HCT116 (cell line): Measurements from ENCODE around the gene FBXL14. TPM values are rescaled to one million over a fixed set of nuclear protein-coding genes. Genes with fewer than 3 reads are reported as not detected.

Experiments
- ATAC-seq: fragments of 200-7000 bp; cut with Tn5 transposase; 2 replicates; pipeline ENCODE4 v1.9.1; 2020; ENCODE audit warnings: mild to moderate bottlenecking, moderate library complexity
- BruUV-seq: library from RNA; stranded (reverse); fragments of 400-500 nt; replicated peaks from 2 replicates; lab custom pipeline; 2021; lab: Mats Ljungman, UMichigan
- CTCF ChIA-PET: fragments of 300-600 bp; sonication (Branson Sonifier 250); formaldehyde crosslinking; loops from one replicate; lab custom pipeline; 2021; ENCODE audit warnings: antibody characterized with exemption; lab: Charles Lee
- POLR2A ChIA-PET: fragments of 300-600, 350-600 bp; sonication (Branson Sonifier 250); formaldehyde crosslinking; loops from one replicate; lab custom pipeline; 2021; ENCODE audit warnings: antibody characterized with exemption; lab: Charles Lee
- RAD21 ChIA-PET, 2 experiments: fragments of 300-600 bp; sonication (Branson Sonifier 250); formaldehyde crosslinking; loops; one replicate each; lab custom pipeline; 2023; ENCODE audit warnings: low total read pairs in 2 of 2; ENCODE audit not compliant: uncharacterized antibody in 2 of 2, unreplicated experiment in 2 of 2, low non-redundant PET in 1 of 2; lab: Charles Lee
- DNase-seq: peaks from one replicate; pipeline ENCODE4 v3.0.0-alpha.2; 2010; ENCODE audit warnings: low read depth, low spot score
- H2AFZ ChIP-seq: fragments of 200-600 bp; shearing (Covaris generic), sonication (generic); 2 replicates; pipeline ENCODE4 v1.6.1; 2017; ENCODE audit warnings: low read depth, mixed run types, mixed read lengths, antibody characterized with exemption, low read length; ENCODE audit not compliant: poor library complexity, severe bottlenecking
- H3K27ac ChIP-seq: 2 replicates; pipeline ENCODE4 v1.5.1; 2012; ENCODE audit warnings: low read depth, low read length
- H3K27me3 ChIP-seq: fragments of 200-600 bp; sonication (generic); 2 replicates; pipeline ENCODE4 v1.6.1; 2016; ENCODE audit warnings: mixed run types, low read length, mixed read lengths; ENCODE audit not compliant: insufficient read depth
- H3K36me3 ChIP-seq, 2 experiments: fragments of 200-500 bp in 1 of 2; fragments of 200-600 bp in 1 of 2; sonication (Bioruptor generic) in 1 of 2; sonication (generic) in 1 of 2; 2 replicates each; pipeline versions ENCODE4 v1.5.1 to v1.6.1; 2014 to 2016; ENCODE audit warnings: low read length in 2 of 2, inconsistent platforms in 1 of 2, mixed read lengths in 1 of 2, mixed run types in 1 of 2; ENCODE audit not compliant: insufficient read depth in 2 of 2, control insufficient read depth in 1 of 2
- H3K4me1 ChIP-seq, 2 experiments: fragments of 200-600 bp in 1 of 2; sonication (generic) in 1 of 2; 2 replicates each; pipeline versions ENCODE4 v1.5.1 to v1.6.1; 2012 to 2017; ENCODE audit warnings: low read length in 2 of 2, inconsistent platforms in 1 of 2, mild to moderate bottlenecking in 1 of 2, mixed read lengths in 1 of 2, mixed run types in 1 of 2, moderate library complexity in 1 of 2; ENCODE audit not compliant: insufficient read depth in 2 of 2, control insufficient read depth in 1 of 2
- H3K4me2 ChIP-seq: fragments of 200-600 bp; sonication (generic); 2 replicates; pipeline ENCODE4 v1.6.1; 2017; ENCODE audit warnings: mixed run types, low read length, mixed read lengths
- H3K4me3 ChIP-seq, 2 experiments: fragments of 200-600 bp in 1 of 2; sonication (generic) in 1 of 2; replicated peaks in 1 of 2; 2 replicates each; pipeline ENCODE4 v1.5.1; 2011 to 2016; ENCODE audit warnings: low read length in 2 of 2, control low read depth in 1 of 2, low read depth in 1 of 2, mild to moderate bottlenecking in 1 of 2, mixed read lengths in 1 of 2, mixed run types in 1 of 2
- H3K79me2 ChIP-seq: fragments of 200-600 bp; sonication (generic); 2 replicates; pipeline ENCODE4 v1.6.1; 2017; ENCODE audit warnings: mild to moderate bottlenecking, mixed run types, low read length, moderate library complexity, mixed read lengths; ENCODE audit not compliant: insufficient read depth
- H3K9ac ChIP-seq: fragments of 200-600 bp; sonication (generic); 2 replicates; pipeline ENCODE4 v1.6.1; 2016; ENCODE audit warnings: low read length, mixed read lengths
- H3K9me2 ChIP-seq: fragments of 200-600 bp; sonication (generic), shearing (Covaris generic); 2 replicates; pipeline ENCODE4 v1.6.1; 2017; ENCODE audit warnings: mixed run types, mild to moderate bottlenecking, moderate library complexity; ENCODE audit not compliant: insufficient read depth
- H3K9me3 ChIP-seq, 2 experiments: fragments of 200-500 bp in 1 of 2; fragments of 200-600 bp in 1 of 2; sonication (Bioruptor generic) in 1 of 2; sonication (generic) in 1 of 2; 2 replicates each; pipeline ENCODE4 v1.6.1; 2014 to 2017; ENCODE audit warnings: low read length in 2 of 2, mixed read lengths in 2 of 2, inconsistent platforms in 1 of 2, low read depth in 1 of 2, mild to moderate bottlenecking in 1 of 2, mixed run types in 1 of 2, moderate library complexity in 1 of 2; ENCODE audit not compliant: control insufficient read depth in 1 of 2, insufficient read depth in 1 of 2
- H4K20me1 ChIP-seq: fragments of 200-600 bp; sonication (generic), shearing (Covaris generic); 2 replicates; pipeline ENCODE4 v1.6.1; 2017; ENCODE audit warnings: mixed run types, mild to moderate bottlenecking, moderate library complexity; ENCODE audit not compliant: insufficient read depth
- ATF3 ChIP-seq: IDR thresholded peaks from 2 replicates; pipeline ENCODE4 v1.6.1; 2012
- CBX3 ChIP-seq: IDR thresholded peaks from 2 replicates; pipeline ENCODE4 v1.6.1; 2012; ENCODE audit warnings: low read depth
- CEBPB ChIP-seq: IDR thresholded peaks from 2 replicates; pipeline ENCODE4 v1.6.1; 2012; ENCODE audit warnings: low read depth
- CTCF ChIP-seq, 3 experiments: fragments of 200-600 bp in 1 of 3; sonication (generic) in 1 of 3; IDR thresholded peaks in 2 of 3; conservative IDR thresholded peaks in 1 of 3; 2 replicates each; pipeline ENCODE4 v1.5.1; 2012 to 2017; ENCODE audit warnings: low read depth in 2 of 3, low read length in 2 of 3, antibody characterized with exemption in 1 of 3, borderline replicate concordance in 1 of 3, control low read depth in 1 of 3, mild to moderate bottlenecking in 1 of 3, mixed read lengths in 1 of 3, mixed run types in 1 of 3, moderate library complexity in 1 of 3; ENCODE audit not compliant: insufficient read depth in 1 of 3
- EZH2 ChIP-seq: fragments of 200-600 bp; sonication (generic); IDR thresholded peaks from 2 replicates; pipeline ENCODE4 v1.6.1; 2017; ENCODE audit warnings: antibody characterized with exemption, mixed run types
- EZH2phosphoT487 ChIP-seq: fragments of 200-600 bp; IDR thresholded peaks from 2 replicates; pipeline ENCODE4 v1.6.1; 2018; ENCODE audit warnings: antibody characterized with exemption, borderline replicate concordance
- FOSL1 ChIP-seq: IDR thresholded peaks from 2 replicates; pipeline ENCODE4 v1.6.1; 2012; ENCODE audit warnings: low read depth
- JUND ChIP-seq: IDR thresholded peaks from 2 replicates; pipeline ENCODE4 v1.6.1; 2012
- MAX ChIP-seq: IDR thresholded peaks from 2 replicates; pipeline ENCODE4 v1.6.1; 2012
- POLR2AphosphoS5 ChIP-seq: IDR thresholded peaks from 2 replicates; pipeline ENCODE4 v1.6.1; 2011; ENCODE audit warnings: mild to moderate bottlenecking, low read depth, low read length, moderate library complexity
- RAD21 ChIP-seq: IDR thresholded peaks from 2 replicates; pipeline ENCODE4 v1.6.1; 2012; ENCODE audit warnings: low read depth, mild to moderate bottlenecking
- SIN3A ChIP-seq: IDR thresholded peaks from 2 replicates; pipeline ENCODE4 v1.6.1; 2012; ENCODE audit warnings: low read depth
- SP1 ChIP-seq: IDR thresholded peaks from 2 replicates; pipeline ENCODE4 v1.6.1; 2012; ENCODE audit warnings: low read depth
- TCF7L2 ChIP-seq: IDR thresholded peaks from 2 replicates; pipeline ENCODE4 v1.7.0; 2011; ENCODE audit warnings: borderline replicate concordance, inconsistent platforms; ENCODE audit not compliant: insufficient read depth, insufficient read length; ENCODE audit errors: extremely low read depth
- YY1 ChIP-seq: IDR thresholded peaks from 2 replicates; pipeline ENCODE4 v1.6.1; 2011; ENCODE audit warnings: low read length, low read depth, moderate library complexity, mild to moderate bottlenecking; ENCODE audit not compliant: insufficient replicate concordance; ENCODE audit errors: extremely low read depth
- ZBTB33 ChIP-seq: IDR thresholded peaks from 2 replicates; pipeline ENCODE4 v1.6.1; 2011; ENCODE audit warnings: mild to moderate bottlenecking, low read length, moderate library complexity; ENCODE audit not compliant: insufficient replicate concordance; ENCODE audit errors: extremely low read depth
- ZFX ChIP-seq: fragments of 450-650 bp; IDR thresholded peaks from 2 replicates; pipeline ENCODE4 v1.6.1; 2017
- ZNF274 ChIP-seq: fragments of 200-500 bp; sonication (Bioruptor generic); IDR thresholded peaks from 2 replicates; pipeline ENCODE4 v1.6.1; 2014; ENCODE audit warnings: mild to moderate bottlenecking, low read depth, low read length, inconsistent platforms
- intact Hi-C: fragments of 100-400 bp; cut with micrococcal nuclease; formaldehyde crosslinking; loops from 2 replicates; pipeline ENCODE4 v1.10.0; 2022
- total RNA-seq: library from RNA; stranded (reverse); gene quantifications from one replicate; pipeline ENCODE4 v1.2.1, GENCODE V29; 2021; ENCODE audit not compliant: unreplicated experiment

FBXL14 gene
- total RNA-seq, 1 experiment from 2014 or later, result 19.0 TPM

- H3K79me2 ChIP-seq, result no peaks in the 10 kb centered on the region
- H3K4me3 ChIP-seq, result no peak overlapping the region
- no peaks in the 10 kb centered on the region for H4K20me1 ChIP-seq
- H3K4me1 ChIP-seq, result no peaks in the 10 kb centered on the region
- H2AFZ ChIP-seq, result no peak overlapping the region
- H3K9me3 ChIP-seq, result no peaks in the 10 kb centered on the region
- no peak overlapping the region for H3K27ac ChIP-seq
- no peak overlapping the region for H3K4me2 ChIP-seq
- no peak for TF ChIP-seq FOSL1
- TF ChIP-seq SP1, result no peak
- TF ChIP-seq ZBTB33, result no peak
- no peak for TF ChIP-seq YY1
- no peak for TF ChIP-seq EZH2phosphoT487
- TF ChIP-seq ZNF274, result no peak
- no peak for TF ChIP-seq SIN3A
- no peak for TF ChIP-seq ZFX
- TF ChIP-seq JUND, result no peak
- no peak for TF ChIP-seq POLR2AphosphoS5
- TF ChIP-seq ATF3, result no peak
- TF ChIP-seq CEBPB, result no peak
- no peak for TF ChIP-seq CBX3
- TF ChIP-seq TCF7L2, result no peak
- TF ChIP-seq RAD21, result no peak
- TF ChIP-seq EZH2, result no peak
- no peak for TF ChIP-seq MAX
- TF ChIP-seq CTCF (IDR thresholded peaks at IDR 0.05 in 2 of 3, conservative IDR thresholded peaks at IDR 0.05 in 1 of 3; ENCODE audit: borderline replicate concordance in 1 of 3, insufficient read depth in 1 of 3, low read depth in 2 of 3, low read length in 2 of 3), result no peak
- intact Hi-C loops, result no loop called here
- ChIA-PET RAD21 (no interaction called here), POLR2A (no interaction called here), CTCF (no interaction called here)
- no peak overlapping the region for H3K9ac ChIP-seq
- H3K9me2 ChIP-seq, result no peaks in the 10 kb centered on the region
- no peak for DNase-seq
- H3K27me3 ChIP-seq, result no peaks in the 10 kb centered on the region
- no TSS peak for BruUV-seq
- H3K36me3 ChIP-seq, result no peaks in the 10 kb centered on the region
- no peak for ATAC-seq
Observed at GRCh38 chr12:1551496-1551895, 42.9 kb downstream of the FBXL14 start.
